Spleen (tissue), 7 donors: Measurements from ENCODE around the gene PLRG1.

Source experiments
- CTCF ChIP-seq, 11 experiments: fragments of 200-600 bp in 7 of 11; fragments of 450-650 bp in 4 of 11; sonication (generic) in 4 of 11; IDR thresholded peaks in 8 of 11; conservative IDR thresholded peaks in 3 of 11; 1 replicate in 7 of 11; 2 replicates in 4 of 11; pipeline versions ENCODE4 v1.4.0 to v1.8.0; 2016 to 2021; ENCODE audit warnings: antibody characterized with exemption in 11 of 11, inconsistent platforms in 4 of 11, mild to moderate bottlenecking in 1 of 11
- POLR2A ChIP-seq, 3 donors: fragments of 450-650 bp; IDR thresholded peaks; one replicate each; pipeline ENCODE4 v1.5.1; 2017; ENCODE audit warnings: antibody characterized with exemption in 3 of 3, mild to moderate bottlenecking in 1 of 3
- POLR2AphosphoS5 ChIP-seq, 3 donors: sonication (generic); formaldehyde crosslinking; IDR thresholded peaks; one replicate each; pipeline ENCODE4 v1.5.1; 2017; ENCODE audit warnings: antibody characterized with exemption in 3 of 3
- donor health status: DM: no; HTN: no; CAD: no; lungs with moderate emphysema.
- donor health status: DM: no; HTN: no; CAD: no.
- donor health status: DM: no; HTN: no; CAD: no.

- TF ChIP-seq POLR2A (IDR thresholded peaks at IDR 0.05): no peak
- TF ChIP-seq CTCF (IDR thresholded peaks at IDR 0.05 in 8 of 11, conservative IDR thresholded peaks at IDR 0.05 in 3 of 11): no peak
- TF ChIP-seq POLR2AphosphoS5 (IDR thresholded peaks at IDR 0.05): no peak
Observed at GRCh38 chr4:154511981-154512380, 38.2 kb downstream of the PLRG1 start.
